Forelimb muscle (tissue), 1 donor: ENCODE results near the gene TSSK2. TPM values are rescaled to one million over a fixed set of nuclear protein-coding genes. Genes with fewer than 3 reads are reported as not detected.

Experiments
- DNase-seq: peaks from one replicate; pipeline ENCODE4 v3.0.0-alpha.2; 2013; ENCODE audit warnings: low read depth
- polyA plus RNA-seq: library from polyadenylated mRNA; unstranded; fragments of 120-200 nt; gene quantifications from one replicate; pipeline ENCODE4 v1.2.1, GENCODE V29; 2013; ENCODE audit not compliant: insufficient read length

The TSSK2 gene
- polyA plus RNA-seq, 1 donor: not detected

- DNase-seq: no peak
Measured at GRCh38 chr22:19169002-19169946, 38.2 kb downstream of the TSSK2 start.

- DNase-seq: no peak
Measured at GRCh38 chr22:19169947-19170318, 38.8 kb downstream of the TSSK2 start.

GRCh38 chr22:19172213-19173046, 41.3 kb downstream of the TSSK2 start:
- no peak for DNase-seq

GRCh38 chr22:19173047-19174035, 42.2 kb downstream of the TSSK2 start:
- DNase-seq: no peak

DNA sequence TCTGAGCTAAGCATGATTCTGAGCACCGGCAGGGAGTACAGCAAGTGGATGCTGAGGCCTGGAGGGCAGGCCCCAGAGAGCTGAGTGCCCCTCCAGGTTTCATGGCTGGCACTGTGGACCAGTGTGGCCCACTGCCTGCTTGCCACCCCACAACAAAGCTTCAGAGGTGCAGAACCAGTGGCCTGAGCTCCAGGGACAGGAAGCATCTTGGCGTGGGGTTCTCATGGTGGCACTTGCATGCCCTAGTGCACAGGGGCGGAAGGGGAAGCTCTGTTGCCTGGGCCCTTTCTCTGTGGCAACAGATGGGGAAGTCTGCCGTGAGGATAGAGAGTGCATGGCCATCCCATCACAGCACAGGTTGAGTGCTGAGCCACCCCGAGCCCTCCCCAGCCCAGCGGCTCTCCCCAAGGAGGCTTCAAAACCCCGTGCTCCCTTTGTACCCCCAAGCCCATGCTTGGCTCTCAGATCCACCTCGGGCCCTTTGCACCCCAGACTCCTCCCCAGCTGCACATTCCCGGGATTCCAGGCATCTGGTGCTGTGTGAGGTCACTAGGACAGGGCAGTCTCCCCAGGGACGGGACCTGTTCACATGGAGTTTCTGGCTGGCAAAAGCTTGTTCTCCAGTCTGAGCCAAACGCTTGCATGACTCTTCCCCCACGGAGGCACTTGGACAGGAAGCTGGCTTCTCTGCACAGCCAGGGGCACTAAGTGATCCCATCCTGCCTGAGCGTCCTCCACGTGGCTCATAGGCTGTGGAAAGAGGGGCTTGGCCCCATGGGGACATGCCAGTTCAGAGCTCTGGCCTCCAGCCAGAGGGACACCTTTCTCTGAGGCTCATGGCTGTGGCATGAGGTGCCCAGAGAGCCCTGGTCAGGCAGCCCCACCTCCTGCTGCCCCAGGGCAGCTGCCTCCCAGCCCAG, 43.3 kb downstream of the TSSK2 start:
- DNase-seq: no peak

GRCh38 chr22:19175026-19175601, 44.0 kb downstream of the TSSK2 start:
- no peak for DNase-seq

DNA sequence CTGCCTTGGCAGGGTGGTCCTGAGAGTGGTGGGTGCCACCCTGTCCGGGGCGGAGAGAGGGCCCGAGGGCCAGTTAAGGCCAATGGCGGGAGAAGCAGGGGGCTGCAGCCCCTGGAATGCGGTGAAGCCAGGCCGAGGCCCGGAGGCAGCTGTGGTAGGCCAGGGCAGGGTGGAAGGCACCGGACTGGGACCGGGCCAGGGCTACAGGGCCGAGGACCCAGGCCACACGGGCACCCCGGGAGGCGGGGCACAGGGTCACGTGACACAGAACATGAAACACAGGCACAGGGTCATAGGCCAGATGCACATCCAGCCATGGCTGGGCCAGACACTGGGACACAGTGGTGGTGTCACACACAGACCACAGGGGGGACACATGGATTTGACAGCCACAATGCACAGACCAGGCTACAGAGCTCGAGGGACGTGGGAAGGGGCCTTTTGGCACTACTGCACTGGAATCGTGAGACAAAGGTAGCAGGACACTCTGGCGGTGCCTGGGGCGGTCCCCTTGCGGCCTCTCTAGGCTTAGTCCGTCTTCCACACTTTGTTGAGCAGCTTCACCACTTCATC, 44.6 kb downstream of the TSSK2 start:
- DNase-seq: no peak

- no peak for DNase-seq
Measured at GRCh38 chr22:19176175-19176643, 45.1 kb downstream of the TSSK2 start.

GRCh38 chr22:19176732-19177131, 45.6 kb downstream of the TSSK2 start:
- DNase-seq: no peak

GRCh38 chr22:19177164-19178064, 46.3 kb downstream of the TSSK2 start:
- DNase-seq: no peak

- DNase-seq: no peak
Measured at GRCh38 chr22:19178065-19178656, 47.1 kb downstream of the TSSK2 start.

- peak; percentile 39 for DNase-seq
Measured at GRCh38 chr22:19178657-19179496, 47.8 kb downstream of the TSSK2 start, which contains the start of gene SLC25A1. SLC25A1 (minus strand) TSS chr22:19178736; CDS start chr22:19178673, 63 bp downstream.

GRCh38 chr22:19179497-19180048, 48.5 kb downstream of the TSSK2 start:
- DNase-seq: peak; percentile 40

DNA sequence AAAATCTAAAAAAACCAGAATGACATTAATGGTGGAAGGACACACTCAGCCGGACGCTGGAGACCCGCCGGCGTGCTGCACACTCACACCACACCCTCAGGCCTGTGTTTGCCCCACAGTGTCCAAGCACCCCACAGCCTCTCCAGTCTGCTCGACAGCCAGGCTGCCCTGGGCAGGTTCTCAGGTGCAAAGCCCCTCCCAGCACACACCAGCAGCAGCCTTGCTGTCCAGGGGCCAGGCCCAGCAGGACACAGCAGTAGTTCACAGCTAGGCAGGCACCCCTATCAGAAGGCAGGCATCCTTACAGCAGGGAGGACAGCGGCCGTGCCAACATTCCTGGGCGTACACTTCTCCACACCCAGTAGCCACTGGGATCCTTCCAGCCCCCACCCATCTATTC, 49.1 kb downstream of the TSSK2 start:
- no peak for DNase-seq

DNA sequence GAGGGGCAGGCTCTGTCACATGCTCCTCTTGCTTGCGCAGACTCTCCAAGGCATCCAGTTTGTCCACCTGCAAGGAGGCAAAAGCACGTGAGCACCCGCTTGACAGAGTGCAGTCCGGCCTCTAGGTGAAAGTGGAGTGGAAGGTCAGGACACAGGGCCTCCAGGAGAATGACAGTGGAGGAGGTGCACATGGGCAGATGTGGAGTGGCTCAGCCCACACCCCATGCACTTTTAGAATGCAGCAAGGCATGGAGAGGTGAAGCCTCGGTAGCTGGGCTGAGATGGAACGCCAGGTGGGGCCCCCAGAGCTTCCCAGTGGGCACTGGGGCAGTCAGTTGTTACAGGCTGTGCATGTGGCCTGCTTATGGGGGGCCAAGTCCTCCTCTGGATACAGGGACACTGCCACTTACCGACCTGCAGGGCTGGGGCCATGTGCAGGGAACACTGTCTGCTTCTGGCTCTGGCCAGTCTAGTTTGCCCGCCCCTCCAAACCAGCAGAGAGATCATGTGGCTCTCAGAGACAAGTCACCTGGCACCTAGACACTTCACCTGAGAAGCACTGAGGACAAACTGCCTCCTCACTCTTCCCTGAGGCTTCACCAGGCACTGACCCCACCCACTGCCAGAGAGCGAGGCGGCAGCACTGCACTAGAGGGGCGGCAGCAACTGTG, 49.8 kb downstream of the TSSK2 start:
- DNase-seq: no peak
